Dendritic cell treated with granulocyte-macrophage colony-stimulating factor and Interleukin-4, amounts not matched to agents 40 ng/mL and 50 ng/mL, for 4 days (primary cell): ENCODE data around the gene TMEM214.
A peak's percentile ranks its signal among the peaks of the same experiment; 100 is the strongest.
"Not testable (repeated sequence)": the region's sequence is repeated elsewhere in the genome, so short reads cannot be mapped to it uniquely, and the experiment has no call there.

Experiments used
- H3K27ac Mint-ChIP-seq: one replicate; pipeline ENCODE4 v1.8.0; 2022; ENCODE audit warnings: mild to moderate bottlenecking, mixed read lengths
- H3K27me3 Mint-ChIP-seq: one replicate; pipeline ENCODE4 v1.8.0; 2022; ENCODE audit warnings: mild to moderate bottlenecking, mixed read lengths
- H3K36me3 Mint-ChIP-seq: one replicate; pipeline ENCODE4 v1.8.0; 2022; ENCODE audit warnings: low read depth, mixed read lengths
- H3K4me1 Mint-ChIP-seq: one replicate; pipeline ENCODE4 v1.8.0; 2022; ENCODE audit warnings: low read depth, mixed read lengths
- H3K4me3 Mint-ChIP-seq: one replicate; pipeline ENCODE4 v1.8.0; 2022; ENCODE audit warnings: mild to moderate bottlenecking, moderate library complexity, mixed read lengths
- H3K9me3 Mint-ChIP-seq: one replicate; pipeline ENCODE4 v1.8.0; 2022; ENCODE audit warnings: mixed read lengths
- intact Hi-C: fragments of 100-400 bp; cut with micrococcal nuclease; formaldehyde crosslinking; loops from one replicate; pipeline ENCODE4 v1.15.0; 2022

TMEM214 gene

DNA sequence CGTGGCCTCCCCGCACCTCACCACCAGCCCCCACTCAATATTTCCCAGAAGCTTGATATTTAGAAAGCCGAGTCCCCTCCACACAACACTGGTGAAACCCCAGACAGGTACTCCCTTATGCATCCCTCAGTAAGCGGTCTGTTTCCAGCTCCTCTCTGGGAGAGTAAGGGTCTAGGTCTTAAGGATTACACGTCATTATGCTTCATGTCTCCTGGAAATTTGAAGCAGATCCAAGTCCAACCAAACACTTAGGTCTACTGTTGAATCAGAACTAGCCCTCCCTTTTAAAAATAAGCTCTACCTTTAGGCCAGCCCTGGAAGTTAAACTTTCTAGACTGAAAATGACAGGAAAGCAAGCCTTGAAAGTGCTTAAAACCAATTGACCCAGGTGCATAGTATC lies 40.2 kb downstream of the TMEM214 start:
- Mint-ChIP-seq H3K27ac (peak overlapping the region; percentile 86), H3K9me3 (no peaks in the 10 kb centered on the region), H3K4me1 (peaks cover 81% of the 10 kb centered on the region), H3K4me3 (no peak overlapping the region), H3K27me3 (peaks cover 6% of the 10 kb centered on the region), H3K36me3 (peaks cover 28% of the 10 kb centered on the region)
- intact Hi-C loops: loop anchor here (5.0 kb wide), 1 partner anchor 41 kb away; the partner anchor contains the start of gene TMEM214

DNA sequence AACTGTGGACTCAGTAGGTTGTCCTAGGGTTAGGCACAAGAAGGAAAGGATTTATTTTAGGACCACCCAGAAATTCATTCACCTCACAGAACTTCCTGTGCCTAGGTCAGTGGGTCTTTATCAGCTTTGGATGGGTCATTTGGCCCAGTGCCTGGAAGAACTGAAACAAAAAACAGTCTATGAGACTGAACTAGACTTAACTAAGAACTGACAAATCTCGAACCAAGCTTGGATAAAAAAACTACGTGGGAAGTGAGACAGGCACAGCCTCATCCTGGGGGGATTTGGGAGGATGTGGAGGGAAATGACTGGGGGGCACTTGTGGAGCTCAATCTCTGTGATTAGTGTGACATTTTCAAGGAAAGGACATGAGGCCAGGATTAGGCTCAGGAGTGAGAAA lies 41.0 kb downstream of the TMEM214 start:
- Mint-ChIP-seq H3K4me1 (peaks cover 79% of the 10 kb centered on the region), H3K4me3 (no peak overlapping the region), H3K9me3 (no peaks in the 10 kb centered on the region), H3K27ac (peak overlapping the region; percentile 55), H3K36me3 (peaks cover 20% of the 10 kb centered on the region), H3K27me3 (peaks cover 9% of the 10 kb centered on the region)
- intact Hi-C loops: loop anchor here (5.0 kb wide), 1 partner anchor 41 kb away; the partner anchor contains the start of gene TMEM214

DNA sequence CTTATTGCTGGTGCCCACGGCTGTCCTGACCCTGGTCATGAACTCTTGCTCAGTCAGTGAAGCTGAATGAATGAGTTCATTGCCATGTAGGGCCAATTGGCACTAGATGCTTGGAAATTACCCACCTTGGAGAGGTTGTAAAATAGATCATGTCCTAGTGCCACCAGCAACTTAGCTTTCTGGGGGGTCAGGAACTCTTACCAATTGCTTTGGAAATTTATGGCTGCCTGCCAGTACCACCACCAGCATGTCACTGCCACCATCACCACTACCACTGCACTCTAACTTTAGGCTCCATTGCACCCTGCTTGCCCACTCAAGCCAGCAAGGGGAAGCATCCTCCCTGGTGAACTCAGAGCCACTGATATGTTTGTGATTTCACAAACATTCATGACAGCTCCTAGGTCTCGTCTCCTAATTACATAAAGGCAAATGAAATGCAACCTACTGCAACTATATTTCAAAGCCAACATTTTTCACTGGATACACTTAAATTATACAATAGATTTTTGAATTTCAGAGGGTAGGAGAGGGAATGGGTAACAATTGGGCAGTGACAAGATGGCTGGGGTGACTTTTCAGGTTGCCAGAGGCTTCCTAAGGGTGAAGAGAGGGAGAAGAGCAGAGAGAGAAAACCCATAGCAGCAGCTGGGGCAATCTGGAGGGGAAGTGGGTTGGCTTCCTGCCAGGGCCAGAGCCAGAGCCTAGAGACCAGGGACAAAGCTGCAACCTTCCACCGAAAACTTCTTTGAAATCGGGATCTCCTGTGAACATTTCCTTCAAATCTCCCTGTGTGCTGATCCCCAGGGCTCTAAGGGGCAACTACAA lies 42.2 kb downstream of the TMEM214 start:
- Mint-ChIP-seq H3K4me1 (peaks cover 71% of the 10 kb centered on the region), H3K27ac (peak overlapping the region; percentile 60), H3K9me3 (no peaks in the 10 kb centered on the region), H3K36me3 (peaks cover 8% of the 10 kb centered on the region), H3K4me3 (no peak overlapping the region), H3K27me3 (peaks cover 9% of the 10 kb centered on the region)
- intact Hi-C loops: loop anchor here (5.0 kb wide), 1 partner anchor 43 kb away; the partner anchor contains the start of gene TMEM214

DNA sequence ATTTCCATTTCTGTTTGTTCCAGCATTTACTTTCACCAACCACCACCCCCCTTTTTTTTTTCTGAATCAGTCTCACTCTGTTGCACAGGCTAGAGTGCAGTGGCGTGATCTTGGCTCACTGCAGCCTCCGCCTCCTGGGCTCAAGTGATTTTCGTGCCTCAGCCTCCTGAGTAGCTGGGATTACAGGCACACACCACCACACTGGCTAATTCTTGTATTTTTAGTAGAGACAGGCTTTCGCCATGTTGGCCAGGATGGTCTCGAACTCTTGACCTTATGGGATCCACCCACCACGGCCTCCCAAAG lies 42.8 kb downstream of the TMEM214 start:
- H3K27me3 Mint-ChIP-seq, H3K4me3 Mint-ChIP-seq, H3K36me3 Mint-ChIP-seq, H3K9me3 Mint-ChIP-seq, intact Hi-C loops: not testable (repeated sequence)
- Mint-ChIP-seq H3K27ac (peak overlapping the region; percentile 60), H3K4me1 (peaks cover 71% of the 10 kb centered on the region)

DNA sequence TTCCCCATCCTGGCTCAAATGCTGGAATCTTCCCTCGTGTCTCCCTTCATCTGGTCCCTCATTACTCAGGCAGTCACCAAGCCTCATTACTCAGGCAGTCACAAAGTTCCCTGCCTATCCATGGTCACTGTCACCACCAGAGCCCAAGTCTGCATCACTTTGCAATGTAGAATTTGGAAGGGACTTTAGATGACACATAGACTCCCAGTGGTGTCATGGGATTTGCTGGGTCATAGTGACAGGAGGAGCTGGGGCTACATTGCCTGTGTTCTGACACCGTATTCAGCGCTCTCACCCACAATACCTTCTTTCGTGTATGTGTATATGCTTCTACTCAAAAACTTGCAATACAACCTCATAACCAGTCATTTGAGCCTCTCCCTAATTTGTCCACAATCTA lies 43.6 kb downstream of the TMEM214 start:
- Mint-ChIP-seq H3K27ac (peak overlapping the region; percentile 2), H3K36me3 (no peaks in the 10 kb centered on the region), H3K4me1 (peaks cover 74% of the 10 kb centered on the region), H3K4me3 (no peak overlapping the region), H3K9me3 (no peaks in the 10 kb centered on the region), H3K27me3 (peaks cover 9% of the 10 kb centered on the region)
- intact Hi-C loops: no loop called here

DNA sequence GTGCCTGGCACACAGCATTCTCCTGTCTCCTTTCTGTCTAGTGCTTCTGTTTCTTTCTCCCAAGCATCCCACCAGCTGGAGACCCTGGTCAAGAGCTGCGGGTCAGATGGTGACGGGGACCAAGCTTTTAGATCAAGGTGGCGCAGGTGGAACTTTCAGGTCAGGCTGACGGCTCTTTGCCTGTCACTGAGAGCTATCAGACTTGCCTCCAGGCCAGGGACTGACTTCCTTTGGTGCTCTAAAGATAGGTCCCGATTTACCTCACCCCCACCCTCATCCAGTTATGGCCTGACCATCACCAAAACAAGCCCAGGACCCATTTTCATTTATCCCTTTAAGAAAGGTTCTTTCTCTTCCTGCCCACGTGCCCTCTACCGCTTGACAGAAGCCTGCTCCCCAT lies 44.5 kb downstream of the TMEM214 start:
- Mint-ChIP-seq H3K27me3 (peaks cover 9% of the 10 kb centered on the region), H3K4me1 (peaks cover 80% of the 10 kb centered on the region), H3K36me3 (no peaks in the 10 kb centered on the region), H3K4me3 (no peak overlapping the region), H3K27ac (peak overlapping the region; percentile 66), H3K9me3 (no peaks in the 10 kb centered on the region)
- intact Hi-C loops: no loop called here

DNA sequence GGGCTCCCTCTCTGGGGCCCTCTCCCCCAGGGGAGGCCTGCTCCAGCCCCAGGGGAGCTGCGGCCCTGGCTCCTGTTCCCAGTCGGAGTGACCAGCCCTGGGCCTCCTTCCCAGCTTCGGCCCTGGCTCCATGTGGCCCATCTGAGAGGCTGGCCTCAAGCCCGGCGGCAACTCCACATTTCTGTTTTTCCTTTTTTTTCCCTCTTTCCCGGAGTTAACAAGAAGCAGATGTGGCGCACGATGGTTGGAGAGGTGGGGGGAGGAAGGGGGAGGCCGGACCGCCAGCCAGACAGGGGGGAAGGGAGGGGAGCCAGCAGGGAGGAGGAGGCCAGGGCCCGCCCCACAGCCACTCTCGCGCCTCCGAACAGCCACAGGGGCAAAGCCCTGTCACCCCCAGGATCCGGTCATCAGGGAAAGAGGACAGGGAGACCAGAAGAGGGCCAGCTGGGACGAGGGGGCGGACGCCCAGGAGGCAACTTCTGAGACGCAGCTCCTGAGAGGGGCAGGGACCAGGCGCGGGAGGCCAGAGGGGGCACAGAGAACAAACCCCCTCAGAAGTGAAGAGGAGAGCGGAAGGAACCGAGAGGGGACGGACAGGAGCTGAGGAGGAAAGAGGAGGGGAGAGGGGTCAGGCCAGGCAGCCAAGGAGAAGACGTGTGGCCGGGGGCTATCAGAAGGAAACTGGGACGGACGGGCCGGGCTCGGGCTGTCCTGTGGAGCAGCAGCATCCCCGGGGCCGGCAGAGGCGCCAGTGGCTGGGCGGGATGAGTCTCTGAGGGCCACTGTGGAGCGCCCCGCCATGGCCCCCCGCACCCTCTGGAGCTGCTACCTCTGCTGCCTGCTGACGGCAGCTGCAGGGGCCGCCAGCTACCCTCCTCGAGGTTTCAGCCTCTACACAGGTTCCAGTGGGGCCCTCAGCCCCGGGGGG lies 45.8 kb downstream of the TMEM214 start, which contains the start of gene EMILIN1:
EMILIN1 (plus strand) TSS at position 349 of the 928 bp plus-strand sequence; CDS start at position 800, 451 bp downstream.
- H3K27ac Mint-ChIP-seq: peak within 1 kb of the TSS; percentile 66
- peak within 1 kb of the TSS; percentile 64 for H3K4me3 Mint-ChIP-seq
- H3K4me1 Mint-ChIP-seq: peaks cover 76% of the 10 kb centered on the region
- intact Hi-C loops: no loop called here
- H3K9me3 Mint-ChIP-seq: no peaks in the 10 kb centered on the region
- H3K36me3 Mint-ChIP-seq: no peaks in the 10 kb centered on the region
- peaks cover 9% of the 10 kb centered on the region for H3K27me3 Mint-ChIP-seq

DNA sequence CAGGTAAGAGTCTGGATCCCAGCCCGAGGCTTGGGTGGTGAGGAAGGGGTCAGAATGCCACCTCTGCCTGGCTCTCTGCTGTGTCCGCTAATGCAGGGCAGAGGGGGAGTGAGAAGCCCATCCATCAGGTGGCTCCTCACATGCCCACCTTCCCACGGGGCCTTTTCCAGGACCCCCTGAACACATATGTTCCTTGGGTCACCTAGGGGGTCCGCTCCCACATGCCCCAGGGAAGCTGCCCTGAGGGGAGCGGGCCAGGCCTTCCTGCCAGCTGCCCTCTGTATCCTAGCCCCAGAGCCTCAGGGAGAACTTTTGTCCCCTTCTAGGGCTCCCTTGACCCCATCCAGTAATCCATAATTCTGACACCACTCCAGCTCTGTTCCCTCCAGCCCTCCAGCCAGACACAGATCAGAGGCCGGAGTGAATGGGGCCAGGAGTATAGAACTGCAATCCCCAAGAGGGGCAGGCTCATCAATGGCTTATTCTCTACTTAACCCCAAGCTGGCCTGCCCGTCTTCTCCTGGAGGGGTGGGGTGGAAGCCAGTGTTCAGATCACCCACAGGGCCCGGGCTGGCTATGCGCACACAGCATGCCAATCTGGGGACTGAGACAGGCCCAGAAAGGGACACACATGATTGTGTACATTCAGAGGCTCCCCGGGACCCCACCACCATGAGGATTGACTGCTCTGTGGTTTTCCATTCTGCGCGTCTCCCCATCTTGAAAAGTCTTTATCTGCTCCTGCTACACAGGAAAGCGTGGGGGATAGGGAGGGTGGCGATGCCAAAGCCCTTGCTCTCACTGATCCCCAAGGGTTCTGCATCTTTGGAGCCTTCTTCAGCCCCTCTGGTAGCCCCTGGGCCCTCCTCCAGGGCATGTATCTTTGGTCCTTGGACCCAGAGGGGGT lies 46.7 kb downstream of the TMEM214 start:
- Mint-ChIP-seq H3K4me3 (no peak overlapping the region), H3K36me3 (no peaks in the 10 kb centered on the region), H3K9me3 (no peaks in the 10 kb centered on the region), H3K27me3 (peaks cover 9% of the 10 kb centered on the region), H3K4me1 (peaks cover 74% of the 10 kb centered on the region), H3K27ac (peak overlapping the region; percentile 89)
- intact Hi-C loops: loop anchor here (2.0 to 5.0 kb wide), 2 partner anchors 29 to 117 kb away; partner anchors contain the start of gene AGBL5

DNA sequence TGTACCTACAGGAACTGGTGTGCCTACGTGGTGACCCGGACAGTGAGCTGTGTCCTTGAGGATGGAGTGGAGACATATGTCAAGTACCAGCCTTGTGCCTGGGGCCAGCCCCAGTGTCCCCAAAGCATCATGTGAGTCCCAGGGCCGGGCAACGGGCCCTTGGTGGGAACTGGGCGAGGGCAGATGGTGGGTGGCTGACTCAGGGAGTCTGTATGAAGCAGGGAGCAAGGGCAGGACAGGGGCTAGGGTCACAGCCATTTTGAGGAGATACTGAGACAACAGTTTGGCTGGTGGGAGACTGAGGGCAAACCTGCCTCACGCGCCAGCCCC lies 47.3 kb downstream of the TMEM214 start:
- Mint-ChIP-seq H3K4me3 (no peak overlapping the region), H3K36me3 (no peaks in the 10 kb centered on the region), H3K27ac (peak overlapping the region; percentile 89), H3K9me3 (no peaks in the 10 kb centered on the region), H3K4me1 (peaks cover 74% of the 10 kb centered on the region), H3K27me3 (peaks cover 9% of the 10 kb centered on the region)
- intact Hi-C loops: loop anchor here (2.0 to 5.0 kb wide), 2 partner anchors 29 to 118 kb away; partner anchors contain the start of gene AGBL5

DNA sequence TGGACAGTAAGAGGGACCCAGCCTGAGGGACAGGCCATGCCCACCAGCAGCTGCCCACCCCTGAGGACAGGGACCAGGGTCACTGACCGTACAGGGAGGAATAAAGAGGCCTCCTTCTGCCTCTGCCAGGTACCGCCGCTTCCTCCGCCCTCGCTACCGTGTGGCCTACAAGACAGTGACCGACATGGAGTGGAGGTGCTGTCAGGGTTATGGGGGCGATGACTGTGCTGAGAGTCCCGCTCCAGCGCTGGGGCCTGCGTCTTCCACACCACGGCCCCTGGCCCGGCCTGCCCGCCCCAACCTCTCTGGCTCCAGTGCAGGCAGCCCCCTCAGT lies 47.8 kb downstream of the TMEM214 start:
- H3K4me3 Mint-ChIP-seq: peak overlapping the region; percentile 38
- H3K36me3 Mint-ChIP-seq: no peaks in the 10 kb centered on the region
- peak overlapping the region; percentile 89 for H3K27ac Mint-ChIP-seq
- H3K9me3 Mint-ChIP-seq: no peaks in the 10 kb centered on the region
- peaks cover 74% of the 10 kb centered on the region for H3K4me1 Mint-ChIP-seq
- intact Hi-C loops: loop anchor here (2.0 to 5.0 kb wide), 2 partner anchors 30 to 118 kb away; partner anchors contain the start of gene AGBL5
- H3K27me3 Mint-ChIP-seq: peaks cover 9% of the 10 kb centered on the region

DNA sequence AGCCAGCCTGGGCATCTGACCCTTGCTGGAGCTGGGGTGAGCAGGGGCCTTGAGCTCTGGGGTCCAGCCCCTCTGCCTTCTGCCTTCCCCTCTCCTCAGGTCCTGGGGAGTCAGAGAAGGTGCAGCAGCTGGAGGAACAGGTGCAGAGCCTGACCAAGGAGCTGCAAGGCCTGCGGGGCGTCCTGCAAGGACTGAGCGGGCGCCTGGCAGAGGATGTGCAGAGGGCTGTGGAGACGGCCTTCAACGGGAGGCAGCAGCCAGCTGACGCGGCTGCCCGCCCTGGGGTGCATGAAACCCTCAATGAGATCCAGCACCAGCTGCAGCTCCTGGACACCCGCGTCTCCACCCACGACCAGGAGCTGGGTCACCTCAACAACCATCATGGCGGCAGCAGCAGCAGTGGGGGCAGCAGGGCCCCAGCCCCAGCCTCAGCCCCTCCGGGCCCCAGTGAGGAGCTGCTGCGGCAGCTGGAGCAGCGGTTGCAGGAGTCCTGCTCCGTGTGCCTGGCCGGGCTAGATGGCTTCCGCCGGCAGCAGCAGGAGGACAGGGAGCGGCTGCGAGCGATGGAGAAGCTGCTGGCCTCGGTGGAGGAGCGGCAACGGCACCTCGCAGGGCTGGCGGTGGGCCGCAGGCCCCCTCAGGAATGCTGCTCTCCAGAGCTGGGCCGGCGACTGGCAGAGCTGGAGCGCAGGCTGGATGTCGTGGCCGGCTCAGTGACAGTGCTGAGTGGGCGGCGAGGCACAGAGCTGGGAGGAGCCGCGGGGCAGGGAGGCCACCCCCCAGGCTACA lies 49.4 kb downstream of the TMEM214 start:
- Mint-ChIP-seq H3K27ac (peak overlapping the region; percentile 89), H3K27me3 (peaks cover 6% of the 10 kb centered on the region), H3K4me3 (no peak overlapping the region), H3K4me1 (peaks cover 73% of the 10 kb centered on the region), H3K36me3 (no peaks in the 10 kb centered on the region), H3K9me3 (no peaks in the 10 kb centered on the region)
- intact Hi-C loops: loop anchor here (1.0 to 5.0 kb wide), 3 partner anchors 11 to 120 kb away; partner anchors contain the start of genes AGBL5 and OST4

DNA sequence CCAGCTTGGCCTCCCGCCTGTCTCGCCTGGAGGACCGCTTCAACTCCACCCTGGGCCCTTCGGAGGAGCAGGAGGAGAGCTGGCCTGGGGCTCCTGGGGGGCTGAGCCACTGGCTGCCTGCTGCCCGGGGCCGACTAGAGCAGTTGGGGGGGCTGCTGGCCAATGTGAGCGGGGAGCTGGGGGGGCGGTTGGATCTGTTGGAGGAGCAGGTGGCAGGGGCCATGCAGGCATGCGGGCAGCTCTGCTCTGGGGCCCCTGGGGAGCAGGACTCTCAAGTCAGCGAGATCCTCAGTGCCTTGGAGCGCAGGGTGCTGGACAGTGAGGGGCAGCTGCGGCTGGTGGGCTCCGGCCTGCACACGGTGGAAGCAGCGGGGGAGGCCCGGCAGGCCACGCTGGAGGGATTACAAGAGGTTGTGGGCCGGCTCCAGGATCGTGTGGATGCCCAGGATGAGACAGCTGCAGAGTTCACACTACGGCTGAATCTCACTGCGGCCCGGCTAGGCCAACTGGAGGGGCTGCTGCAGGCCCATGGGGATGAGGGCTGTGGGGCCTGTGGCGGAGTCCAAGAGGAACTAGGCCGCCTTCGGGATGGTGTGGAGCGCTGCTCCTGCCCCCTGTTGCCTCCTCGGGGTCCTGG lies 50.1 kb downstream of the TMEM214 start:
- Mint-ChIP-seq H3K36me3 (no peaks in the 10 kb centered on the region), H3K4me3 (no peak overlapping the region), H3K9me3 (no peaks in the 10 kb centered on the region), H3K27ac (peak overlapping the region; percentile 89), H3K27me3 (peaks cover 6% of the 10 kb centered on the region), H3K4me1 (peaks cover 69% of the 10 kb centered on the region)
- intact Hi-C loops: loop anchor here (5.0 kb wide), 1 partner anchor 121 kb away; no protein-coding TSS in a partner anchor
